B cell (primary cell): Measurements from ENCODE around the gene MCAM. TPM values are rescaled to one million over a fixed set of nuclear protein-coding genes. Genes with fewer than 3 reads are reported as not detected.
A peak's percentile ranks its signal among the peaks of the same experiment; 100 is the strongest.

ENCODE experiments used
- ATAC-seq: fragments of 200-7000 bp; cut with Tn5 transposase; one replicate; pipeline ENCODE4 v1.10.0; 2021; ENCODE audit warnings: low read depth, mild to moderate bottlenecking, moderate number of reproducible peaks, moderate library complexity
- CTCF ChIA-PET: fragments of 350-600 bp; sonication (Branson Sonifier 250); formaldehyde crosslinking; loops from one replicate; lab custom pipeline; 2021; ENCODE audit warnings: antibody characterized with exemption, inconsistent platforms; lab: Charles Lee
- POLR2A ChIA-PET: fragments of 350-600 bp; sonication (Branson Sonifier 250); formaldehyde crosslinking; loops from one replicate; lab custom pipeline; 2021; ENCODE audit warnings: antibody characterized with exemption; lab: Charles Lee
- DNase-seq: peaks from one replicate; pipeline ENCODE4 v3.0.0; 2013
- H2AFZ ChIP-seq: 2 replicates; pipeline ENCODE4 v1.6.1; 2012; ENCODE audit warnings: mild to moderate bottlenecking, low read depth, low read length; ENCODE audit not compliant: insufficient read depth, poor library complexity, severe bottlenecking
- H3K27ac ChIP-seq, 2 donors: 1 replicate in 1 of 2; 2 replicates in 1 of 2; pipeline ENCODE4 v1.5.1; 2012 to 2013; ENCODE audit warnings: low read length in 2 of 2, mild to moderate bottlenecking in 2 of 2, moderate library complexity in 1 of 2
- H3K27me3 ChIP-seq, 4 experiments: fragments of 200-600 bp in 1 of 4; sonication (generic) in 1 of 4; replicated peaks in 1 of 4; 1 replicate in 2 of 4; 2 replicates in 2 of 4; pipeline versions ENCODE4 v1.6.1 to v1.7.0; 2013 to 2016; ENCODE audit warnings: low read length in 3 of 4, mild to moderate bottlenecking in 2 of 4, mixed read lengths in 1 of 4, moderate library complexity in 1 of 4; ENCODE audit not compliant: insufficient read depth in 4 of 4, control insufficient read depth in 3 of 4; ENCODE audit errors: control extremely low read depth in 1 of 4
- H3K36me3 ChIP-seq, 2 experiments: replicated peaks in 1 of 2; 1 replicate in 1 of 2; 2 replicates in 1 of 2; pipeline versions ENCODE4 v1.6.1 to v1.7.1; 2013; ENCODE audit warnings: low read length in 1 of 2; ENCODE audit not compliant: insufficient read depth in 2 of 2, control insufficient read depth in 1 of 2; ENCODE audit errors: control extremely low read depth in 1 of 2, extremely low read depth in 1 of 2
- H3K4me1 ChIP-seq, 2 donors: fragments of 200-600 bp in 1 of 2; sonication (generic) in 1 of 2; 1 replicate in 1 of 2; 2 replicates in 1 of 2; pipeline versions ENCODE4 v1.5.1 to v1.6.1; 2013 to 2017; ENCODE audit warnings: low read length in 2 of 2; ENCODE audit not compliant: control insufficient read depth in 2 of 2, insufficient read depth in 2 of 2
- H3K4me2 ChIP-seq: replicated peaks from 2 replicates; pipeline ENCODE3; 2012; ENCODE audit warnings: mild to moderate bottlenecking, low read depth, low read length; ENCODE audit not compliant: poor library complexity, severe bottlenecking
- H3K4me3 ChIP-seq, 5 experiments: fragments of 200-600 bp in 1 of 5; sonication (generic) in 1 of 5; 1 replicate in 3 of 5; 2 replicates in 2 of 5; pipeline versions ENCODE4 v1.5.1 to v1.7.0; 2011 to 2016; ENCODE audit warnings: low read length in 4 of 5, mild to moderate bottlenecking in 4 of 5, low read depth in 2 of 5, control low read depth in 1 of 5, moderate library complexity in 1 of 5; ENCODE audit not compliant: insufficient read depth in 1 of 5; ENCODE audit errors: control extremely low read depth in 1 of 5, extremely low read depth in 1 of 5
- H3K79me2 ChIP-seq: fragments of 200-600 bp; sonication (generic); one replicate; pipeline ENCODE4 v1.6.0; 2016; ENCODE audit warnings: low read length; ENCODE audit not compliant: control insufficient read depth, insufficient read depth
- H3K9ac ChIP-seq: fragments of 200-600 bp; sonication (generic); 2 replicates; pipeline ENCODE4 v1.6.1; 2017; ENCODE audit warnings: mild to moderate bottlenecking, low read length, moderate library complexity
- H3K9me3 ChIP-seq, 3 donors: one replicate each; pipeline versions ENCODE4 v1.6.1 to v1.7.1; 2013; ENCODE audit warnings: low read length in 2 of 3; ENCODE audit not compliant: control insufficient read depth in 2 of 3, insufficient read depth in 1 of 3; ENCODE audit errors: control extremely low read depth in 1 of 3
- H4K20me1 ChIP-seq: 2 replicates; pipeline ENCODE4 v1.6.0; 2012; ENCODE audit warnings: mild to moderate bottlenecking, low read length; ENCODE audit not compliant: insufficient read depth, control insufficient read depth, poor library complexity, severe bottlenecking
- H3K27ac Mint-ChIP-seq: one replicate; pipeline ENCODE4 v1.8.0; 2021; ENCODE audit warnings: mixed read lengths
- H3K27me3 Mint-ChIP-seq: one replicate; pipeline ENCODE4 v1.8.0; 2021; ENCODE audit warnings: mixed read lengths
- H3K4me1 Mint-ChIP-seq: one replicate; pipeline ENCODE4 v1.8.0; 2021; ENCODE audit warnings: mixed read lengths
- H3K4me3 Mint-ChIP-seq: one replicate; pipeline ENCODE4 v1.8.0; 2021; ENCODE audit warnings: mixed read lengths
- H3K9me3 Mint-ChIP-seq: one replicate; pipeline ENCODE4 v1.8.0; 2022; ENCODE audit warnings: mixed read lengths; ENCODE audit not compliant: insufficient read depth
- CTCF ChIP-seq: fragments of 200-600 bp; IDR thresholded peaks from one replicate; pipeline ENCODE4 v1.8.0; 2022; ENCODE audit warnings: antibody characterized with exemption, mild to moderate bottlenecking
- EZH2 ChIP-seq: IDR thresholded peaks from 2 replicates; pipeline ENCODE4 v1.6.1; 2012; ENCODE audit warnings: borderline replicate concordance, low read depth, mild to moderate bottlenecking, moderate library complexity, low read length; ENCODE audit not compliant: insufficient read depth, poor library complexity, severe bottlenecking
- WGBS: methylation state at CpG from one replicate; pipeline ENCODE4 v1.1.5; 2013; ENCODE audit warnings: missing lambda C conversion rate; ENCODE audit not compliant: insufficient coverage; 5-methylcytosine and 5-hydroxymethylcytosine counted together
- intact Hi-C: fragments of 100-400 bp; cut with micrococcal nuclease; formaldehyde crosslinking; loops from one replicate; pipeline ENCODE4 v1.10.0; 2022
- polyA plus RNA-seq: library from polyadenylated mRNA; depleted of rRNA; stranded (reverse); fragments of >200 nt; gene quantifications from 2 replicates; pipeline ENCODE4 v1.2.3, GENCODE V29; 2012
- total RNA-seq, 2 donors: library from RNA; stranded (reverse); fragments of 120-200 nt in 1 of 2; gene quantifications; 1 replicate in 1 of 2; 2 replicates in 1 of 2; pipeline versions ENCODE4 v1.2.3 to v1.2.4, GENCODE V29; 2013 to 2022

The MCAM gene
- total and polyA plus RNA-seq, 2 donors (not counting 1 experiment from before 2014, with no cell fraction given) = 0.42 to 1.1 TPM

- H3K4me1 ChIP-seq = peaks cover 25 to 43% of the 10 kb centered on the region in 2 donors
- H4K20me1 ChIP-seq = peaks cover 22% of the 10 kb centered on the region
- no peaks in the 10 kb centered on the region for H3K9me3 ChIP-seq
- intact Hi-C loops = no loop called here
- ChIA-PET POLR2A (no interaction called here), CTCF (interaction anchor here (1.0 kb wide), 1 partner anchor 90 kb away, joined by 3 read pairs; no protein-coding TSS in a partner anchor)
- H3K79me2 ChIP-seq = peaks cover 84% of the 10 kb centered on the region
- H3K4me2 ChIP-seq = peak overlapping the region; percentile 20
- H3K4me3 ChIP-seq = no peak overlapping the region
- WGBS = no CpG with 5 or more reads among the region's 3 CpGs
- H3K4me3 Mint-ChIP-seq = no peak overlapping the region
- DNase-seq = no peak
- H3K27me3 Mint-ChIP-seq = no peaks in the 10 kb centered on the region
- H3K4me1 Mint-ChIP-seq = peaks cover 25% of the 10 kb centered on the region
- no peak for TF ChIP-seq EZH2
- TF ChIP-seq CTCF = no peak
- H3K36me3 ChIP-seq = peaks cover 0 to 3% of the 10 kb centered on the region in 2 experiments
- H3K9ac ChIP-seq = no peak overlapping the region
- no peak overlapping the region for H2AFZ ChIP-seq
- H3K9me3 Mint-ChIP-seq = no peaks in the 10 kb centered on the region
- no peak for ATAC-seq
- no peaks in the 10 kb centered on the region for H3K27me3 ChIP-seq
- H3K27ac Mint-ChIP-seq = no peak overlapping the region
- H3K27ac ChIP-seq = peak overlapping the region in 1 of 2 donors; percentile 20
Observed at GRCh38 chr11:119266063-119266462, 50.9 kb downstream of the MCAM start.

- H3K27me3 Mint-ChIP-seq = no peaks in the 10 kb centered on the region
- ChIA-PET CTCF (interaction anchor here (1.3 to 1.4 kb wide), 2 partner anchors 19 to 57 kb away, joined by 3 to 4 read pairs; partner anchors contain the start of gene CBL), POLR2A (interaction anchor here (0.6 kb wide), 1 partner anchor 13 kb away, joined by 6 read pairs; no protein-coding TSS in a partner anchor)
- H3K4me3 ChIP-seq = peak overlapping the region in 1 of 5 experiments; percentile 10
- H2AFZ ChIP-seq = no peak overlapping the region
- no peaks in the 10 kb centered on the region for H3K9me3 Mint-ChIP-seq
- no peaks in the 10 kb centered on the region for H3K27me3 ChIP-seq
- H3K36me3 ChIP-seq = peaks cover 0 to 3% of the 10 kb centered on the region in 2 experiments
- no peak overlapping the region for H3K27ac Mint-ChIP-seq
- TF ChIP-seq EZH2 = no peak
- no peak for TF ChIP-seq CTCF
- peak overlapping the region; percentile 3 to 8 for H3K27ac ChIP-seq
- peaks cover 22% of the 10 kb centered on the region for H4K20me1 ChIP-seq
- H3K4me3 Mint-ChIP-seq = no peak overlapping the region
- peak overlapping the region; percentile 17 for H3K9ac ChIP-seq
- H3K4me1 Mint-ChIP-seq = peaks cover 47% of the 10 kb centered on the region
- no peaks in the 10 kb centered on the region for H3K9me3 ChIP-seq
- peaks cover 51 to 68% of the 10 kb centered on the region in 2 donors for H3K4me1 ChIP-seq
- peak overlapping the region; percentile 41 for H3K4me2 ChIP-seq
- DNase-seq = no peak
- no peak for ATAC-seq
- WGBS = 20% methylated on average over 1 of the region's 3 CpGs
- H3K79me2 ChIP-seq = peaks cover 87% of the 10 kb centered on the region
- intact Hi-C loops = no loop called here
Observed at GRCh38 chr11:119263352-119263940, 53.5 kb downstream of the MCAM start.
